Left forelimb (tissue), 1 donor: ENCODE measurements around the gene HABP4.
"Not testable (repeated sequence)": the region's sequence is repeated elsewhere in the genome, so short reads cannot be mapped to it uniquely, and the experiment has no call there.

ENCODE experiments used
- DNase-seq: peaks from one replicate; pipeline ENCODE4 v3.0.0-alpha.2; 2018; ENCODE audit warnings: low spot score

HABP4 gene

GRCh38 chr9:96499257-96499656 lies 49.3 kb downstream of the HABP4 start:
- no peak for DNase-seq

DNA sequence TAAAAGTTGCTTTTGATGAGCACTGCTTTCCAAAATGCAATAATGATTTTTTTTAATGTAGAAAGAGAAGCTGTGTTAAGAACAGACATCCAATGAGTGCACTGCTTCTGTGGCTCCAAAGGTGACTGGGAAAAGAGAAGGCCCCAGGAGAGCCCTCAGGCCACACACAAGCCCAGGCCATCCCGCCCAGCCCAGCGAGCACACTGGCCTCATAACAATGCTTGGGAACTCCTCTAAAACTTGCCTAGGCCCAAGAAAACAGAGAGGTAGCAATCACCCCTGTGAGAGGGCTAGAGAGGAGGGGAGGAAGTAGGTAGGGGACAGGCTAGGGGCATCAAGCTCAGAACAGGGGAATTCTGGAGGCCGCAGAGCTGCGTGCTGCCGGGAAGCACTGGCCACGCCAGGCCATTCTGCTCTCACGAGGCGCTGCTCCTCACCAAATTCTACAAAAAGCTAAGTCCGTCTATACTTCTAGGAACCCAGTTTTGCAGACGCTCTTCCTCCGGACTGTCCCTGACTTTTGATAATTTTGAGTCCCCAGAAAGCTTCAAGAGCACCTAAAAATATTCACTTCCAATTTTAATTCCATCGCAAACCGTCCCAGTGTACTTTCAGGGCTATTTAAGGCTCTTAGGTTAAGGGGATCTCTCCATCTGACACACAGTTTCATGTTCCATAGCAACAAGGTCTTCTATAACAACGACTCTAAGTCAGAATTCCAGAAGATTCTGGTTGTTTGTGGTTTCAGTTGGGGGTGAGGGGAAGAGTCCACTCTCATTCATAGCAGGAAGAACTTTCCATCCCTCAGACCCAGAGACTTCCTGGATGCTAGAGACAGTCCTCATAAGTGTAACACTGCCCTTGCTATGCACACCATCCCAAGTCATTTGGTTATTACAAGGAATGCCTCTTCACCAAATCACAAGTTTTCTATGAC lies 51.0 kb downstream of the HABP4 start:
- no peak for DNase-seq

DNA sequence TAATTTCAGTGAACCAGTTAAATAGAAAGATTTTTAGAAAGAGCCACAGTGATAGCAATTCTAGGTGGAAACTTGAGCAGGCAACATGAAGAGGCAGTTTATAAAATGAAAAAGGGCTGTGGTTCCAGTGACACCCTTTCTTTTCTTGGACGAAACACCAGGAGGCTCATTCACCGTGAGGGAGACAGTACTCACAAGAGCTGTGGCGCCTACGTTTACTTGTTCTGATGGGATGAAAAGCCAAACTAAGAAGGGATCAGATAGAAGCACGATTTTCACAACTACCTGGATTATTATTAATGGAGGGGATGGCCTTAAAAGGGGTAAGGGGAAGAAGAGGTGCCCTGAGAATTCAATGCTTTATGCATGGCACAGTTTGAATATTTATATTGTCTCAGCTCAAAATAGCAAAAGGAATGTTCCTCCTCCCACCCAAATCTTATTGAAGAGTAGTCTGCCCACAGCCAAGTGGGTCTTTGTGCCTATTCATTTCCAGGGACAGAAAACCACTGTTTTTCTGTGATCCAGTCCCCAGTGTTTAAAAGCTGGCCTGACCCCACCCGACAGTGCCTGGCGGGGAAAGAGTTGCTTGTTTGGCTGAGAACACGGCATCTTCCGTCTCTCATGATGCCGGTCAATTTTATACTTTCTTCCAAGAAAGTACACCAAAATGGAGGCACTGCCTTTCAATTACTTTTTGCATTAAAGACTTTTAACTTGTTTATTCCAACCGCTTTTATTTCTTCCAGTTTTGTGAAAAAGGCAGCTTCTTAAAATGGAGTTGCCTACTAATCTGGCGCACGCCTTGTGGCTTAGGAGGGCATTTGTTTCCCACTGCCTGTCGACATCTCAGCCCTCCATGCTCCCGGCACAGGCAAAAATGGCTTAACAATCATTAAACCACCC lies 51.9 kb downstream of the HABP4 start:
- DNase-seq: no peak

DNA sequence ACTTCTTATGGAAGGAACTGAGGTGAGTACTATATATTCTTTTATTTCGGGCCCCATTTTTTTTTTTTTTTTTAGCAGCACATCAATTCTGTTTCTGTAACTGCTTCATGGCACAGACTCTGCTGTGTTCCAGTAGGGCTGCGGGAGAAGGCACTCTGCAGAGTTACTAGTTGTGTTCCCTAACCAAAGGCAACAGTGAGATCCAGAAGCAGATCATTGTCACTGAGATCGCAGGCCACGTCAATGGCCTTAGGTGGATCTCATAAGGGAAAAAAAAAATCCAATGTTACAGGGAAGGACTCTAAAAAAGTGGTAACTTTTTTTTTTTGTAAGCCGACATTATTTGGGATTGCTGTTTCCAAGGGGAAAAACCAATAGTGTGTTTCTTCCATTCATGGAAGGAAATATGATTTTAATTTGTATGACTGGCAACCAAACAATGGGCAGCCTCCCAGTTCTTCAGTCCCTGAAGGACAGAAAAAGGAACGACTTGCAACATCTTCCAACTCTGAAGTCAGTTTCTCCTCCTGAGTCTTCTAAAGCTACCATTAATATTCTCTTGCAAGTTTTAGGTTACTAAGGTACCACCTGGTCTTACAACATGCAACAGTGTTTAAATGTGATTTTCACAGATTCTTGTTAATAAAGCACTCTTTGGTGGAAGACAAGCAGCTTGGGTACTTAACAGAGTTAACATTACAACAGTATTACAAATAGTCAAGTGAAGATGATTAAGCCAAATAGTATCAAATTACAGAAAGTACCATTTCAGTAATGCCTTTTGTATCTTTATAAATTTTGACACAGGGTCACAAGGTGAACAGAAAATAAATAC lies 52.8 kb downstream of the HABP4 start:
- DNase-seq: no peak

GRCh38 chr9:96503374-96503748 lies 53.4 kb downstream of the HABP4 start:
- DNase-seq: not testable (repeated sequence)

GRCh38 chr9:96503918-96504317 lies 53.9 kb downstream of the HABP4 start:
- DNase-seq: no peak

GRCh38 chr9:96505316-96505991 lies 55.5 kb downstream of the HABP4 start:
- no peak for DNase-seq

DNA sequence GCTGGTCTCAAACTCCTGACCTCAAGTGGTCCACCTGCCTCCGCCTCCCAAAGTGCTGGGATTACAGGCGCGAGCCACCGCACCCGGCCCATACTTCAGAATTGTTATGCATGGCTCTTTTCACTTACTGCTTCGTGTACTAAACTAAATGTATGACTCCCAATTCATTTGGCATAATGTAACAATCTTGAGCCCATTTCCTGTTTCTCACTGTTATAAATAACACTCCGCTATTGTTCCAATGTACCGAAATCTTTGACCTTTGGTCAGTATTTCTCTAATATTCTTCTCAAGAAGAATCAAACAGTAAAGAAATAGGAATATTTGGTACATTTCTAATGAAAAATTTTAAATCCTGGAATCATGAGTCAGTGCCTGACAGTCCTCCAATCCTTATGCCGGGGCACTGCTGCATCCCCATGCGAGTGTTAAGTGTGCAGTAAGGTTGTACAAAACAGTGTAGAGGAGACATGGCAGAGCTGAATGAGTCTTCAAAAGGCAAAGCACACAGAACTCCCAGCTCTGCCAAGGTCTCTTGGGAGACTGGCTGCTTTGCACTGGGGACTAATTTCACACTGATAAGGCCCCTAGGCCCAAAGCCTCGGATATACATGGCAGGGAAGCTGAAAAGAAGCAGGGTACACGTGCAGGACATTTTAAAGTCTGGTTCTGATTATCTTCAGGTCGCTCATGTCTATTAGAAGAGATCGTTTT lies 58.4 kb downstream of the HABP4 start:
- no peak for DNase-seq

DNA sequence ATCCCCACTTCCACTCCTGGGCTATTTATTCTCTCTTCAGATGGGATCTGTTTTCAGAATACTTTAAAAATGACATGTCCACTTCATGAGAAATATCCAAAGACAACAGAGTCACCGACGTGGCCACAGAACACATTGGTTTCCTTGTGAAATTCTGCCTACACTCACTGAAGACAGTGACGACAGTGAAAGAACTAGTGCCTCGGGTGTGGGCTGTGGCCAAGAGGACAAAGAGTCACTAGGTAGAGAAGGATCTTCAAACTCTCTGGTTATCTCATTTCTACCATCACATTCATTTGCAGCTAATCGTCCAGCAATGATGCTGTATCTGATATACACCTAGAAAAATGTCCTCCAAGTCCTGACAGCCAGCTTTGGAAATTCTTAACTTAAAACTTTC lies 59.1 kb downstream of the HABP4 start:
- no peak for DNase-seq

DNA sequence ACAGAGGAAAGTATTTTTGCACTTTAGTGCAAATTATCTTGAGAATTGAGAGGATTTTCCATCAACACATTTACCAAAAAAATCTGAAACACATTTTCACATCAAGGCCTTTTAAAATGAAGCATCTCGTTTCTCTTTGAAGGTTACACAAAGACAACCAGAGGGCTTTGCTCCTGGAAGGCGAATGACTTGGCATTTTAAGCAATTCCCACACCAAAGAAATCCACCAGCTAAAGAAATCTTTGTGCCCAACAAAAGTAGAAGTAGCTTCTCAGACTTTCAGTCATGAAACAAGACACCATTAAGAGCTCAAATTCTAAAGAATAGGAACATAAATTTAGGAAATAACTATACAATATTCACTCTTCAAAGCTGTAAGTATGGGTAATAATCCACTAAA lies 59.9 kb downstream of the HABP4 start:
- no peak for DNase-seq

- no peak for DNase-seq
Measured at GRCh38 chr9:96510258-96510657, 60.3 kb downstream of the HABP4 start.

DNA sequence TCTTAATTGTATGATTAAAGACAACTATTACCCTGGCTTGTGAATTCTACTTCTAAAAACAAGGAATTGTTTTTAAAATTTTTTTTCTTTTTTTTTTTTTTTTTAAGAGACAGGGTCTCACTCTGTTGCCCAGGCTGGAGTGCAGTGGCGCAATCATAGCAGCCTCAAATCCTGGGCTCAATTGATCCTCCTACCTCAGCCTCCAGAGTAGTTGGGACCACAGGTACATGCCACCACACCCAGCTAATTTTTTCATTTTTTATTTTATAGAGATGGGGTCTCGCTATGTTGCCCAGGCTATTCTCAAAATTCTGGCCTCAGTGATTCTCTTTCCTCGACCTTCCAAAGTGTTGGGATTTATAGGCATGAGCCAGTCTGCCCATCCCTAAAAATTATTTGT lies 62.3 kb downstream of the HABP4 start:
- no peak for DNase-seq

DNA sequence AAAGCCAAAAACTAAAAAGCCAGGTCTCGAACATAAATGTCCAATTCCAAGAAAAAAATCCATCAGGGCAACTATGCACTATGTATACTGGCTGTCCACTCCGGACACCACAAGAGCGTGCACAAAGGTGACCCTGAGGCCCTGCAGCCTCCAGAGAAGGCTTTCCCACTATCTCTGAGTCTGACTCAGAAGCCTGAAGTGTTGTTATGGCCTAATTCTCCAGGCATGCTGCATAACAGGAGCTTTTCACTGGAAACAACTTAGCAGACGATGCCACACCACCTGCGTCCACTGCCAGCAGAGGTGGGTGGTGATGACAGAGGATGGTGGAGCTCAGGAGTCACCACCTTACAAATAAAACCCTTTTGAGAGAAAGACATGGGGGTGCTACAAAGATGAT lies 63.7 kb downstream of the HABP4 start:
- DNase-seq: no peak

DNA sequence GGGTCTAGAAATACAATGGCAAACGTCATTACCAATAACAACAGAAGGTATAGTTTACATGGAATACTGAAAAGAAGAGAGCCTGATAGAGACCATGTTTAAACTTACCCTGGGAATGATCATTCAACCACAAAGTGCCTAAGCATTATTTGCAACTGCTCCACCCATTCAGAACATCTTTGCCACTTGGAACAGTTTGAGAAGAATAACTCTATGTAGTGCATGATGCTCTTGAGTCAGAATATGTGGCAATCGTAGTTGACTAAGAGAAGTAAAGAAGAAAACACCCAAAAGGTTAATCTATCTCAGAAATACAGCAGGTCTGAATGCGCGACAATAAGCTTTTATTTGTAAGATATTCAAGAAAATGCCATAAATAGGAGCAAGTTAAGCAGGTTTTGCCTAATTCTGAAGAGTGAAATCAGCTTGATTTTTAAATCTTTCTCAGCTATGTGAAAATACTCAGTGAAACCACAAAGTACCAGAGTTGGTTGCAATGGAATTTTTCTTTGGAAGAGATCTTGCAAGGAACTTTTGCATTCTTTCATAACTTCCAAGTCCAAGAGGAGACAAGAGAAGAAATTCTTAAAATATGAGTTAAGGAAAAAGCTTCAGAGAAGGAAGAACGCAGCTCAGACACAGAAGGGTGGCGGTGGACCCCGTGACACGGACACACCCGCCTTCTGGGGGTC lies 64.3 kb downstream of the HABP4 start:
- DNase-seq: no peak

GRCh38 chr9:96514800-96515158 lies 64.8 kb downstream of the HABP4 start:
- DNase-seq: no peak

DNA sequence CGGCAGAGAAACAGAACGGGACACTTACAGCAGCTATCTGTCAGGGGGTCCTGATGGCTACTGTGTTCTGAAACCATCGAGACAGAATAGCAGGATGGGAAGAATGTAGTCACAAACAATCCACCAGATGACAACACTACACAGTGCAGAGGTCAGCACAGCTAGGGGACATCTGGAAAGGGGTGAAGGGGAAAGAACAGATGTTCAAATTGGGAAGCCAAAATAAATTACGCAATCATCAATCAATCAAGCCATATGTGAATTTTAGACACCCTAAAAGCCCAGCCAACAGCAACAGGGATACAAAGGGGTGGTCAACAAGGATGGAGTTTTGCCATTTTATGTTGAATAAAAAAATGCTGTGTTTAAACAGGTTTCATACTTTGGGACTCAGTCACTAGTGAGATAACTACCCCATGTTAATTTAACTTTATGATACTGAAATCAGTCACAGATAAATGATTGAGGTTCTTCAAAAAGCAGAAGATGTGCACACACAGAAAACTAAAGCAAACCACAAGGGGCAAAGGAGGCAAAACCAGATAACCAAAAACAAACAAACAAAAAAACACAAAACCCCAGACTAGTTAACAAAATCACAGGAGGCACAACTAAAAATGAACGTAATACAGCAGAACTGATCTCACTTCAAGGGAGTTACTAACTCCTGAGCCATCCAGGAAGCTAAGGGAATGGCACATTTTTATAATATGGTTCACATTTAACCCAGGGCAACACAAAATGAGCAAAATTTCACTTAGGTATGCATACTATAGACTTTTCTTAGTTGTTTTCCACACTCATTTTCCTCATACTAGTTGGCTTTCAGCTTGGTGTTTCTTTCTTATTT lies 65.9 kb downstream of the HABP4 start:
- DNase-seq: no peak

- no peak for DNase-seq
Measured at GRCh38 chr9:96519095-96519494, 69.1 kb downstream of the HABP4 start.

DNA sequence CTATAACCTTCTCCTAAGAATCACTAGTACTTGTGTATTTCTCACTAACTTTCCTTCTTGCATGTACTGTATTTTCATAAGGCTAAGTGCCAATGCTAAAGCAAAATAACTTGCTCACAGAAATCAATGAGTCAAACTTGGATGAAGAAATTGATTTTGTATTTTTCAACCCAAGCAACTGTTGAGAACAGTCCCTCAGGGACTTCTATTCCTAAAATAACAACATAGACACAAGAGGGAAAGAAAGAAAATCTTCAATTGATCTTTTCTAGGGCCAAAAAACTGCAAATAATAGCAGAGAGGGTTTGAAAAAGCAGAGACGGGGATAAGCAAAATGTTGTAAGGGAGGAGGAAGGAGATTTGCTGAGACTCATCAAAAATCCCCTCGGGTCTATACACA lies 69.8 kb downstream of the HABP4 start:
- no peak for DNase-seq

DNA sequence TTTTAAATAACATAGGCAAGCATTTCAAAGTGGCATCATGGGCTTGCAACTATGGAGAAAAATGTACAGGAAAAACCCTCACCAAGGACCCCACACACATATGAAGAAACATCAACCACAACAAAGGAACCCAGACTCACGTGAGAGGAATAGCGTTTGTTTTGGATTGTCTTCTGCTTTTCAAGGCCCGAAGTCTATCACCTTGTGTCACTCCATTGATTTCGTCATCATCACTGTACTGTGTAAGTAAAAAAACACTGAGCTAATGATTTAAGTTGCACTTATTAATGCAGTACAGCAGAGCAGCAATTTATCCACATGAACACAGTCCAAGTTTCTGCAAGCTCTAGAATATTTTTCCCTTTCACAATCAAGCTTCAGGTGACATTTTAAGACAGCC lies 72.4 kb downstream of the HABP4 start:
- no peak for DNase-seq
